K562 (cell line): ENCODE data around the gene SLC25A21. TPM values are rescaled to one million over a fixed set of nuclear protein-coding genes. Genes with fewer than 3 reads are reported as not detected.

Experiments
- ATAC-seq: fragments of 200-7000 bp; cut with Tn5 transposase; 3 replicates; pipeline ENCODE4 v1.9.1; 2020; ENCODE audit warnings: moderate library complexity
- BruUV-seq: library from RNA; stranded (reverse); fragments of 400-500 nt; replicated peaks from 2 replicates; lab custom pipeline; 2021; lab: Mats Ljungman, UMichigan
- CTCF ChIA-PET: fragments of 300-600 bp; formaldehyde crosslinking; extraction: SDS; loops from one replicate; lab custom pipeline; 2021; ENCODE audit warnings: low intra/inter-chr PET ratio; lab: Yijun Ruan, JAX
- POLR2A ChIA-PET: fragments of 300-600, 350-650 bp; sonication (Branson Sonifier 250); formaldehyde crosslinking; extraction: SDS; loops from one replicate; lab custom pipeline; 2021; ENCODE audit warnings: antibody characterized with exemption, inconsistent platforms; lab: Yijun Ruan, JAX
- DNase-seq, 4 experiments: peaks; one replicate each; pipeline versions ENCODE4 v3.0.0 to v3.0.0-alpha.2; 2011 to 2018; ENCODE audit warnings: low spot score in 3 of 4, mixed read lengths in 3 of 4; ENCODE audit errors: extremely low read depth in 1 of 4
- FAIRE-seq: peaks from 2 replicates; lab custom pipeline; 2011; peaks lifted over from hg19 to GRCh38; lab: Jason Lieb, UNC
- H2AFZ ChIP-seq: 2 replicates; pipeline ENCODE4 v1.6.0; 2011; ENCODE audit warnings: low read depth, low read length, control low read depth, inconsistent platforms
- H3K27ac ChIP-seq: fragments of 200-600 bp; 3 replicates; pipeline ENCODE4 v1.8.0; 2011; ENCODE audit warnings: low read depth, mild to moderate bottlenecking, control low read depth, inconsistent platforms, low read length, moderate library complexity, mixed read lengths; ENCODE audit errors: extremely low read depth
- H3K27me3 ChIP-seq, 2 experiments: fragments of 300-600 bp in 1 of 2; 2 replicates in 1 of 2; 3 replicates in 1 of 2; pipeline versions ENCODE4 v1.6.0 to v1.8.0; 2011; ENCODE audit warnings: inconsistent platforms in 2 of 2, low read length in 2 of 2, mild to moderate bottlenecking in 1 of 2, mixed read lengths in 1 of 2, moderate library complexity in 1 of 2; ENCODE audit not compliant: control insufficient read depth in 2 of 2, insufficient read depth in 2 of 2
- H3K36me3 ChIP-seq: fragments of 300-600 bp; 3 replicates; pipeline ENCODE4 v1.8.0; 2011; ENCODE audit warnings: mild to moderate bottlenecking, low read length, inconsistent platforms; ENCODE audit not compliant: control insufficient read depth, insufficient read depth
- H3K4me1 ChIP-seq, 2 experiments: fragments of 200-600 bp in 1 of 2; replicated peaks in 1 of 2; 2 replicates in 1 of 2; 3 replicates in 1 of 2; pipeline versions ENCODE4 v1.5.1 to v1.8.0; 2011; ENCODE audit warnings: inconsistent platforms in 2 of 2, low read length in 2 of 2, mild to moderate bottlenecking in 1 of 2, mixed read lengths in 1 of 2, moderate library complexity in 1 of 2; ENCODE audit not compliant: control insufficient read depth in 2 of 2, insufficient read depth in 2 of 2
- H3K4me2 ChIP-seq: 2 replicates; pipeline ENCODE4 v1.6.1; 2011; ENCODE audit warnings: low read length, control low read depth, inconsistent platforms, mixed read lengths; ENCODE audit not compliant: insufficient read depth
- H3K4me3 ChIP-seq: fragments of 200-600 bp; sonication (generic), shearing (Covaris generic); 2 replicates; pipeline ENCODE4 v1.5.1; 2016; ENCODE audit warnings: control low read depth, inconsistent platforms
- H3K79me2 ChIP-seq: fragments of 200-600 bp; 3 replicates; pipeline ENCODE4 v1.8.0; 2011; ENCODE audit warnings: low read length, inconsistent platforms; ENCODE audit not compliant: control insufficient read depth, insufficient read depth
- H3K9ac ChIP-seq, 2 experiments: 2 replicates each; pipeline versions ENCODE4 v1.6.0 to v1.6.1; 2011; ENCODE audit warnings: low read depth in 2 of 2, low read length in 2 of 2, control low read depth in 1 of 2, inconsistent platforms in 1 of 2, mild to moderate bottlenecking in 1 of 2, mixed read lengths in 1 of 2; ENCODE audit not compliant: insufficient read depth in 1 of 2
- H3K9me1 ChIP-seq: one replicate; pipeline ENCODE4 v1.6.0; 2011; ENCODE audit warnings: inconsistent platforms, mild to moderate bottlenecking, low read length, moderate library complexity; ENCODE audit not compliant: control insufficient read depth, insufficient read depth
- H3K9me3 ChIP-seq: replicated peaks from 2 replicates; pipeline ENCODE4 v1.5.1; 2011; ENCODE audit warnings: low read depth, low read length, inconsistent platforms; ENCODE audit not compliant: control insufficient read depth, insufficient read depth
- H4K20me1 ChIP-seq: replicated peaks from 2 replicates; pipeline ENCODE4 v1.6.1; 2011; ENCODE audit warnings: low read length, inconsistent platforms, mixed read lengths; ENCODE audit not compliant: control insufficient read depth, insufficient read depth
- POLR3A ChIP-seq: IDR thresholded peaks from 2 replicates; pipeline ENCODE4 v1.6.1; 2011; ENCODE audit warnings: borderline replicate concordance, mild to moderate bottlenecking, moderate library complexity; ENCODE audit not compliant: insufficient read length, insufficient read depth; ENCODE audit errors: extremely low read depth
- ZC3H11A ChIP-seq: IDR thresholded peaks from 2 replicates; pipeline ENCODE4 v1.6.1; 2012; ENCODE audit warnings: low read depth, low read length, improper control_type of control experiment
- ZNF512 ChIP-seq: IDR thresholded peaks from 2 replicates; pipeline ENCODE4 v1.6.1; 2016; ENCODE audit warnings: missing genetic modification characterization, missing compliant biosample characterization
- WGBS: fragments of 100-300 bp; shearing (Covaris generic); methylation state at CpG from one replicate; pipeline ENCODE4 v1.1.6; 2016; ENCODE audit warnings: low coverage, mixed read lengths; ENCODE audit not compliant: insufficient coverage; ENCODE audit errors: missing lambda C conversion rate; 5-methylcytosine and 5-hydroxymethylcytosine counted together
- in situ Hi-C: fragments of 300-500 bp; cut with MboI; formaldehyde crosslinking; loops from 4 replicates; pipeline ENCODE4 v1.15.0; 2018; ENCODE audit warnings: inconsistent platforms, mixed read lengths
- intact Hi-C: fragments of 100-400 bp; cut with micrococcal nuclease; formaldehyde crosslinking; loops from 2 replicates; pipeline ENCODE4 v1.14.2; 2022
- polyA plus RNA-seq, 8 experiments: library from polyadenylated mRNA; depleted of rRNA in 4 of 8; stranded (reverse) in 5 of 8; unstranded in 3 of 8; fragments of >200 nt; fragmentation: Nextera tagmentation in 2 of 8; fragmentation: Illumina TruSeq in 1 of 8; extraction: Ambion mirVana in 2 of 8; extraction: Trizol in 1 of 8; gene quantifications; 2 replicates each; pipeline versions ENCODE4 v1.2.1 to v1.2.3, GENCODE V29; 2011 to 2014; ENCODE audit warnings: inconsistent platforms in 1 of 8, missing spikeins in 1 of 8
- total RNA-seq, 7 experiments: library from RNA; depleted of rRNA in 6 of 7; stranded (reverse); fragments of >200 nt in 6 of 7; fragmentation: Illumina TruSeq in 2 of 7; extraction: Trizol in 2 of 7; gene quantifications; 2 replicates each; pipeline versions ENCODE4 v1.2.1 to v1.2.3, GENCODE V29; 2011 to 2021; ENCODE audit warnings: low replicate concordance in 1 of 7

The SLC25A21 gene
- total and polyA plus RNA-seq, 9 of the 15 experiments (the other 6 are each of a cell fraction or from before 2014, with no cell fraction given), result 15.2 to 46.7 (median 28.7) TPM

DNA sequence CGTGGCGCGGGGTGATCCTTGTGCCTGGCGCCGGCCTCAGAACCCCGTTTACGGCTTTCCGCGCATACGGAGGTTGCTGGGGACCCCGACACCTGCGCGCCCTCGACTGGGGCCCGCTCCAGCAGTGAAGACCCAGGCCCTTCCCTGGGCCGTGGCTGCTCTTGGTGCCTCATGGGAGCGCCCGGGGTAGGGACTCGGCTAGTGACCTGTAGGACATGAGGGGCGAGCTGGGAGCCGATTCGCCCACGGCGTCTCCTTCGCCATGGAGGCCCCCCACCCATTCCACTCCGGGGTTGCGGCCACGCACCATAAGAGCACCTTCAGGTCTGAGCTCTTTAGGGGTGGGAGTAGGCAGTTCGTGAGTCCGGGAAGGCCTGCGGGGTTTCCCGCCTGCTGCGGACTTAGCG is 525.0 kb downstream of the SLC25A21 start:
- Histone ChIP-seq H3K4me2 (peak overlapping the region; percentile 62; the same call in 1 of the 2 replicates), H3K27me3 (peaks cover 0 to 10% of the 10 kb centered on the region in 2 experiments; a peak in 3 of 5 replicates), H3K36me3 (no peaks in the 10 kb centered on the region), H3K79me2 (no peaks in the 10 kb centered on the region), H3K9ac (peak overlapping the region in 1 of 2 experiments; percentile 82; a peak in 2 of 4 replicates), H3K4me1 (peaks cover 0 to 17% of the 10 kb centered on the region in 2 experiments; a peak in 2 of 5 replicates)
- CTCF ChIA-PET, result interaction anchor here (1.3 kb wide), 1 partner anchor 502 kb away, joined by 6 read pairs; no protein-coding TSS in a partner anchor
- ATAC-seq, result no peak
- 22% methylated on average over 12 of the region's 34 CpGs for whole genome bisulfite sequencing
- intact Hi-C loops, result loop anchor here (5.0 to 10.0 kb wide), 2 partner anchors 100 to 587 kb away; no protein-coding TSS in a partner anchor
- TF ChIP-seq ZC3H11A, result no peak
- TF ChIP-seq ZNF512, result no peak
- no peak for TF ChIP-seq POLR3A
- TF ChIP-seq, all 486 proteins: peak for 0
- DNase-seq, result no peak
- in situ Hi-C loops, result loop anchor here (25.0 kb wide), 1 partner anchor 490 kb away; no protein-coding TSS in a partner anchor
- POLR2A ChIA-PET, result interaction anchor here (0.7 to 1.1 kb wide), 2 partner anchors 14 to 586 kb away, joined by 3 to 4 read pairs; partner anchors contain the start of gene PAX9
- peak overlapping the region; percentile 36 for H3K4me3 ChIP-seq
- no peak for FAIRE-seq
- no peaks in the 10 kb centered on the region for H4K20me1 ChIP-seq
- no TSS peak for BruUV-seq
- no peaks in the 10 kb centered on the region for H3K9me3 ChIP-seq
- H3K9me1 ChIP-seq, result no peaks in the 10 kb centered on the region
- H2AFZ ChIP-seq, result peak overlapping the region; percentile 74
- no peak overlapping the region for H3K27ac ChIP-seq
